B cell (primary cell): ENCODE data around the gene ENAM. TPM values are rescaled to one million over a fixed set of nuclear protein-coding genes. Genes with fewer than 3 reads are reported as not detected.
"Not testable (repeated sequence)": the region's sequence is repeated elsewhere in the genome, so short reads cannot be mapped to it uniquely, and the experiment has no call there.

ENCODE experiments used
- ATAC-seq: fragments of 200-7000 bp; cut with Tn5 transposase; one replicate; pipeline ENCODE4 v1.10.0; 2021; ENCODE audit warnings: low read depth, mild to moderate bottlenecking, moderate number of reproducible peaks, moderate library complexity
- CTCF ChIA-PET: fragments of 350-600 bp; sonication (Branson Sonifier 250); formaldehyde crosslinking; loops from one replicate; lab custom pipeline; 2021; ENCODE audit warnings: antibody characterized with exemption, inconsistent platforms; lab: Charles Lee
- POLR2A ChIA-PET: fragments of 350-600 bp; sonication (Branson Sonifier 250); formaldehyde crosslinking; loops from one replicate; lab custom pipeline; 2021; ENCODE audit warnings: antibody characterized with exemption; lab: Charles Lee
- DNase-seq: peaks from one replicate; pipeline ENCODE4 v3.0.0; 2013
- H2AFZ ChIP-seq: 2 replicates; pipeline ENCODE4 v1.6.1; 2012; ENCODE audit warnings: mild to moderate bottlenecking, low read depth, low read length; ENCODE audit not compliant: insufficient read depth, poor library complexity, severe bottlenecking
- H3K27ac ChIP-seq, 2 donors: 1 replicate in 1 of 2; 2 replicates in 1 of 2; pipeline ENCODE4 v1.5.1; 2012 to 2013; ENCODE audit warnings: low read length in 2 of 2, mild to moderate bottlenecking in 2 of 2, moderate library complexity in 1 of 2
- H3K27me3 ChIP-seq, 4 experiments: fragments of 200-600 bp in 1 of 4; sonication (generic) in 1 of 4; replicated peaks in 1 of 4; 1 replicate in 2 of 4; 2 replicates in 2 of 4; pipeline versions ENCODE4 v1.6.1 to v1.7.0; 2013 to 2016; ENCODE audit warnings: low read length in 3 of 4, mild to moderate bottlenecking in 2 of 4, mixed read lengths in 1 of 4, moderate library complexity in 1 of 4; ENCODE audit not compliant: insufficient read depth in 4 of 4, control insufficient read depth in 3 of 4; ENCODE audit errors: control extremely low read depth in 1 of 4
- H3K36me3 ChIP-seq, 2 experiments: replicated peaks in 1 of 2; 1 replicate in 1 of 2; 2 replicates in 1 of 2; pipeline versions ENCODE4 v1.6.1 to v1.7.1; 2013; ENCODE audit warnings: low read length in 1 of 2; ENCODE audit not compliant: insufficient read depth in 2 of 2, control insufficient read depth in 1 of 2; ENCODE audit errors: control extremely low read depth in 1 of 2, extremely low read depth in 1 of 2
- H3K4me1 ChIP-seq, 2 donors: fragments of 200-600 bp in 1 of 2; sonication (generic) in 1 of 2; 1 replicate in 1 of 2; 2 replicates in 1 of 2; pipeline versions ENCODE4 v1.5.1 to v1.6.1; 2013 to 2017; ENCODE audit warnings: low read length in 2 of 2; ENCODE audit not compliant: control insufficient read depth in 2 of 2, insufficient read depth in 2 of 2
- H3K4me2 ChIP-seq: replicated peaks from 2 replicates; pipeline ENCODE3; 2012; ENCODE audit warnings: mild to moderate bottlenecking, low read depth, low read length; ENCODE audit not compliant: poor library complexity, severe bottlenecking
- H3K4me3 ChIP-seq, 5 experiments: fragments of 200-600 bp in 1 of 5; sonication (generic) in 1 of 5; 1 replicate in 3 of 5; 2 replicates in 2 of 5; pipeline versions ENCODE4 v1.5.1 to v1.7.0; 2011 to 2016; ENCODE audit warnings: low read length in 4 of 5, mild to moderate bottlenecking in 4 of 5, low read depth in 2 of 5, control low read depth in 1 of 5, moderate library complexity in 1 of 5; ENCODE audit not compliant: insufficient read depth in 1 of 5; ENCODE audit errors: control extremely low read depth in 1 of 5, extremely low read depth in 1 of 5
- H3K79me2 ChIP-seq: fragments of 200-600 bp; sonication (generic); one replicate; pipeline ENCODE4 v1.6.0; 2016; ENCODE audit warnings: low read length; ENCODE audit not compliant: control insufficient read depth, insufficient read depth
- H3K9ac ChIP-seq: fragments of 200-600 bp; sonication (generic); 2 replicates; pipeline ENCODE4 v1.6.1; 2017; ENCODE audit warnings: mild to moderate bottlenecking, low read length, moderate library complexity
- H3K9me3 ChIP-seq, 3 donors: one replicate each; pipeline versions ENCODE4 v1.6.1 to v1.7.1; 2013; ENCODE audit warnings: low read length in 2 of 3; ENCODE audit not compliant: control insufficient read depth in 2 of 3, insufficient read depth in 1 of 3; ENCODE audit errors: control extremely low read depth in 1 of 3
- H4K20me1 ChIP-seq: 2 replicates; pipeline ENCODE4 v1.6.0; 2012; ENCODE audit warnings: mild to moderate bottlenecking, low read length; ENCODE audit not compliant: insufficient read depth, control insufficient read depth, poor library complexity, severe bottlenecking
- H3K27ac Mint-ChIP-seq: one replicate; pipeline ENCODE4 v1.8.0; 2021; ENCODE audit warnings: mixed read lengths
- H3K27me3 Mint-ChIP-seq: one replicate; pipeline ENCODE4 v1.8.0; 2021; ENCODE audit warnings: mixed read lengths
- H3K4me1 Mint-ChIP-seq: one replicate; pipeline ENCODE4 v1.8.0; 2021; ENCODE audit warnings: mixed read lengths
- H3K4me3 Mint-ChIP-seq: one replicate; pipeline ENCODE4 v1.8.0; 2021; ENCODE audit warnings: mixed read lengths
- H3K9me3 Mint-ChIP-seq: one replicate; pipeline ENCODE4 v1.8.0; 2022; ENCODE audit warnings: mixed read lengths; ENCODE audit not compliant: insufficient read depth
- EZH2 ChIP-seq: IDR thresholded peaks from 2 replicates; pipeline ENCODE4 v1.6.1; 2012; ENCODE audit warnings: borderline replicate concordance, low read depth, mild to moderate bottlenecking, moderate library complexity, low read length; ENCODE audit not compliant: insufficient read depth, poor library complexity, severe bottlenecking
- WGBS: methylation state at CpG from one replicate; pipeline ENCODE4 v1.1.5; 2013; ENCODE audit warnings: missing lambda C conversion rate; ENCODE audit not compliant: insufficient coverage; 5-methylcytosine and 5-hydroxymethylcytosine counted together
- intact Hi-C: fragments of 100-400 bp; cut with micrococcal nuclease; formaldehyde crosslinking; loops from one replicate; pipeline ENCODE4 v1.10.0; 2022
- polyA plus RNA-seq: library from polyadenylated mRNA; depleted of rRNA; stranded (reverse); fragments of >200 nt; gene quantifications from 2 replicates; pipeline ENCODE4 v1.2.3, GENCODE V29; 2012
- total RNA-seq, 2 donors: library from RNA; stranded (reverse); fragments of 120-200 nt in 1 of 2; gene quantifications; 1 replicate in 1 of 2; 2 replicates in 1 of 2; pipeline versions ENCODE4 v1.2.3 to v1.2.4, GENCODE V29; 2013 to 2022
- TF ChIP-seq, protein P1 (sequence below): fragments of 200-600 bp; IDR thresholded peaks from one replicate; pipeline ENCODE4 v1.8.0; 2022; ENCODE audit warnings: antibody characterized with exemption, mild to moderate bottlenecking

The ENAM gene
- total and polyA plus RNA-seq, 2 donors (not counting 1 experiment from before 2014, with no cell fraction given), result not detected

DNA sequence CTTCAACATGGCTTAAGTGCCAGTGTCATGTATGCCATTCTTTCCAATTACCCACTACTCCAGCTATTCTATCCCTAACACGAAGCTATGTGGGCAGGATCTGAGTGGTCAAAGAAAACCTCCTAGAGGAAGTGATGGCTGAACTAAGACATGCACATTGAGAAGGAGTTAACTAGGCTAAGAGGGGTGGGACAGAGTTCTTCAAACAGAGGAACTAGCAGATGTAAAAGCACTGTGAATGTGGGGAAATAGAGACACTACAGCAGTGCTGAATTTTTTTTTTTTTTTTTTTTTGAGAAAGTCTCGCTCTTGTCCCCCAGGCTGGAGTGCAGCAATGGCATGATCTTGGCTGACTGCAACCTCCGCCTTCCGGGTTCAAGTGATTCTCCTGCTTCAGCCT, 31.6 kb downstream of the ENAM start:
- no peaks in the 10 kb centered on the region for H3K9me3 ChIP-seq
- no peak overlapping the region for H3K4me2 ChIP-seq
- no peaks in the 10 kb centered on the region for H3K27me3 Mint-ChIP-seq
- H3K9me3 Mint-ChIP-seq, result no peaks in the 10 kb centered on the region
- H3K4me3 ChIP-seq, result no peak overlapping the region
- ChIA-PET CTCF (interaction anchor here (0.6 to 1.7 kb wide), 7 partner anchors 8 to 1643 kb away, joined by 3 to 9 read pairs (median 3); no protein-coding TSS in a partner anchor), POLR2A (interaction anchor here (0.7 kb wide), 1 partner anchor 8 kb away, joined by 11 read pairs; no protein-coding TSS in a partner anchor)
- H3K27ac ChIP-seq, result no peak overlapping the region
- H4K20me1 ChIP-seq, result no peaks in the 10 kb centered on the region
- H3K4me1 ChIP-seq, result peaks cover 9 to 14% of the 10 kb centered on the region in 2 donors
- peak overlapping the region; percentile 59 for H3K4me3 Mint-ChIP-seq
- TF ChIP-seq, protein P1, sequence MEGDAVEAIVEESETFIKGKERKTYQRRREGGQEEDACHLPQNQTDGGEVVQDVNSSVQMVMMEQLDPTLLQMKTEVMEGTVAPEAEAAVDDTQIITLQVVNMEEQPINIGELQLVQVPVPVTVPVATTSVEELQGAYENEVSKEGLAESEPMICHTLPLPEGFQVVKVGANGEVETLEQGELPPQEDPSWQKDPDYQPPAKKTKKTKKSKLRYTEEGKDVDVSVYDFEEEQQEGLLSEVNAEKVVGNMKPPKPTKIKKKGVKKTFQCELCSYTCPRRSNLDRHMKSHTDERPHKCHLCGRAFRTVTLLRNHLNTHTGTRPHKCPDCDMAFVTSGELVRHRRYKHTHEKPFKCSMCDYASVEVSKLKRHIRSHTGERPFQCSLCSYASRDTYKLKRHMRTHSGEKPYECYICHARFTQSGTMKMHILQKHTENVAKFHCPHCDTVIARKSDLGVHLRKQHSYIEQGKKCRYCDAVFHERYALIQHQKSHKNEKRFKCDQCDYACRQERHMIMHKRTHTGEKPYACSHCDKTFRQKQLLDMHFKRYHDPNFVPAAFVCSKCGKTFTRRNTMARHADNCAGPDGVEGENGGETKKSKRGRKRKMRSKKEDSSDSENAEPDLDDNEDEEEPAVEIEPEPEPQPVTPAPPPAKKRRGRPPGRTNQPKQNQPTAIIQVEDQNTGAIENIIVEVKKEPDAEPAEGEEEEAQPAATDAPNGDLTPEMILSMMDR, result no peak
- no peak for TF ChIP-seq EZH2
- no peak for ATAC-seq
- intact Hi-C loops, result no loop called here
- DNase-seq, result no peak
- peaks cover 6 to 48% of the 10 kb centered on the region in 2 experiments for H3K36me3 ChIP-seq
- H3K27me3 ChIP-seq, result no peaks in the 10 kb centered on the region
- no peak overlapping the region for H3K9ac ChIP-seq
- peak overlapping the region; percentile 81 for H3K27ac Mint-ChIP-seq
- H3K4me1 Mint-ChIP-seq, result peaks cover 29% of the 10 kb centered on the region
- no peak overlapping the region for H2AFZ ChIP-seq
- WGBS, result 57% methylated on average over 1 of the region's 4 CpGs
- H3K79me2 ChIP-seq, result peaks cover 23% of the 10 kb centered on the region

DNA sequence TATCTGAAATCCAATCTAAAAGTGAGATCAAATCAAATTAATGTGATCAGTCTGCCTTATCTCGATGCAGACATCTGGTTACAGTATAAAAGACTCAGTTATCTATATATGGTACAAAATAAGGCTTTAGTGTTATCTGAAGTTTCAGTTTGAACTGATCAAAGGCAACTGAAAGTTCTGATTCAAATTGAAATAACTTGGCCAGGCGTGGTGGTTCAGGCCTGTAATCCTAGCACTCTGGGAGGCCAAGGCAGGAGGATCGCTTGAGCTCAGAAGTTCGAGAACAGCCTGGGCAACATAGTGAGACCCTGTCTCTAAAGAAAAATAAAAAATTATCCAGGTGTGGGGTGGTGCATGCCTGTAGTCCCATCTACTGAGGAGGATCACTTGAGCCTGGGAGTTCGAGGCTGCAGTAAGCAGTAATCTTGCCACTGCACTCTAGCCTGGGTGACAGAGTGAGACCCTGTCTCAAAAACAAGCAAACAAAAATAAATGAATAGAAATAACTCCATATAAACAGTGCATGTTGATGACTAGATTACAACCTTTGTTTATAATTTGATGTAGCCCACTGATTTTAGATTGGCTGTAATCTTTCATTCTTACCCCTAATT, 32.9 kb downstream of the ENAM start:
- H4K20me1 ChIP-seq, ATAC-seq, H3K27me3 ChIP-seq, H2AFZ ChIP-seq, H3K9me3 Mint-ChIP-seq, H3K4me3 ChIP-seq, DNase-seq, H3K9ac ChIP-seq, H3K27me3 Mint-ChIP-seq, H3K9me3 ChIP-seq, intact Hi-C loops, H3K27ac Mint-ChIP-seq: not testable (repeated sequence)
- Histone ChIP-seq H3K36me3 (peaks cover 6 to 36% of the 10 kb centered on the region in 2 experiments), H3K27ac (peak overlapping the region in 1 of 2 donors; percentile 41), H3K4me2 (peak overlapping the region; percentile 3), H3K79me2 (peaks cover 36% of the 10 kb centered on the region), H3K4me1 (peaks cover 14 to 15% of the 10 kb centered on the region in 2 donors)
- Mint-ChIP-seq H3K4me3 (peak overlapping the region; percentile 7), H3K4me1 (peaks cover 34% of the 10 kb centered on the region)
- WGBS, result 60% methylated on average over 3 of the region's 5 CpGs
- CTCF ChIA-PET, result interaction anchor here (0.8 to 1.7 kb wide), 4 partner anchors 9 to 26 kb away, joined by 3 to 9 read pairs (median 3); no protein-coding TSS in a partner anchor
- POLR2A ChIA-PET, result interaction anchor here (0.7 kb wide), 1 partner anchor 43 kb away, joined by 3 read pairs; no protein-coding TSS in a partner anchor
